B cell (primary cell): ENCODE data around the gene HIC1. TPM values are rescaled to one million over a fixed set of nuclear protein-coding genes. Genes with fewer than 3 reads are reported as not detected.

ENCODE experiments used
- ATAC-seq: fragments of 200-7000 bp; cut with Tn5 transposase; one replicate; pipeline ENCODE4 v1.10.0; 2021; ENCODE audit warnings: low read depth, mild to moderate bottlenecking, moderate number of reproducible peaks, moderate library complexity
- CTCF ChIA-PET: fragments of 350-600 bp; sonication (Branson Sonifier 250); formaldehyde crosslinking; loops from one replicate; lab custom pipeline; 2021; ENCODE audit warnings: antibody characterized with exemption, inconsistent platforms; lab: Charles Lee
- POLR2A ChIA-PET: fragments of 350-600 bp; sonication (Branson Sonifier 250); formaldehyde crosslinking; loops from one replicate; lab custom pipeline; 2021; ENCODE audit warnings: antibody characterized with exemption; lab: Charles Lee
- DNase-seq: peaks from one replicate; pipeline ENCODE4 v3.0.0; 2013
- H2AFZ ChIP-seq: 2 replicates; pipeline ENCODE4 v1.6.1; 2012; ENCODE audit warnings: mild to moderate bottlenecking, low read depth, low read length; ENCODE audit not compliant: insufficient read depth, poor library complexity, severe bottlenecking
- H3K27ac ChIP-seq, 2 donors: 1 replicate in 1 of 2; 2 replicates in 1 of 2; pipeline ENCODE4 v1.5.1; 2012 to 2013; ENCODE audit warnings: low read length in 2 of 2, mild to moderate bottlenecking in 2 of 2, moderate library complexity in 1 of 2
- H3K27me3 ChIP-seq, 4 experiments: fragments of 200-600 bp in 1 of 4; sonication (generic) in 1 of 4; replicated peaks in 1 of 4; 1 replicate in 2 of 4; 2 replicates in 2 of 4; pipeline versions ENCODE4 v1.6.1 to v1.7.0; 2013 to 2016; ENCODE audit warnings: low read length in 3 of 4, mild to moderate bottlenecking in 2 of 4, mixed read lengths in 1 of 4, moderate library complexity in 1 of 4; ENCODE audit not compliant: insufficient read depth in 4 of 4, control insufficient read depth in 3 of 4; ENCODE audit errors: control extremely low read depth in 1 of 4
- H3K36me3 ChIP-seq, 2 experiments: replicated peaks in 1 of 2; 1 replicate in 1 of 2; 2 replicates in 1 of 2; pipeline versions ENCODE4 v1.6.1 to v1.7.1; 2013; ENCODE audit warnings: low read length in 1 of 2; ENCODE audit not compliant: insufficient read depth in 2 of 2, control insufficient read depth in 1 of 2; ENCODE audit errors: control extremely low read depth in 1 of 2, extremely low read depth in 1 of 2
- H3K4me1 ChIP-seq, 2 donors: fragments of 200-600 bp in 1 of 2; sonication (generic) in 1 of 2; 1 replicate in 1 of 2; 2 replicates in 1 of 2; pipeline versions ENCODE4 v1.5.1 to v1.6.1; 2013 to 2017; ENCODE audit warnings: low read length in 2 of 2; ENCODE audit not compliant: control insufficient read depth in 2 of 2, insufficient read depth in 2 of 2
- H3K4me2 ChIP-seq: replicated peaks from 2 replicates; pipeline ENCODE3; 2012; ENCODE audit warnings: mild to moderate bottlenecking, low read depth, low read length; ENCODE audit not compliant: poor library complexity, severe bottlenecking
- H3K4me3 ChIP-seq, 5 experiments: fragments of 200-600 bp in 1 of 5; sonication (generic) in 1 of 5; 1 replicate in 3 of 5; 2 replicates in 2 of 5; pipeline versions ENCODE4 v1.5.1 to v1.7.0; 2011 to 2016; ENCODE audit warnings: low read length in 4 of 5, mild to moderate bottlenecking in 4 of 5, low read depth in 2 of 5, control low read depth in 1 of 5, moderate library complexity in 1 of 5; ENCODE audit not compliant: insufficient read depth in 1 of 5; ENCODE audit errors: control extremely low read depth in 1 of 5, extremely low read depth in 1 of 5
- H3K79me2 ChIP-seq: fragments of 200-600 bp; sonication (generic); one replicate; pipeline ENCODE4 v1.6.0; 2016; ENCODE audit warnings: low read length; ENCODE audit not compliant: control insufficient read depth, insufficient read depth
- H3K9ac ChIP-seq: fragments of 200-600 bp; sonication (generic); 2 replicates; pipeline ENCODE4 v1.6.1; 2017; ENCODE audit warnings: mild to moderate bottlenecking, low read length, moderate library complexity
- H3K9me3 ChIP-seq, 3 donors: one replicate each; pipeline versions ENCODE4 v1.6.1 to v1.7.1; 2013; ENCODE audit warnings: low read length in 2 of 3; ENCODE audit not compliant: control insufficient read depth in 2 of 3, insufficient read depth in 1 of 3; ENCODE audit errors: control extremely low read depth in 1 of 3
- H4K20me1 ChIP-seq: 2 replicates; pipeline ENCODE4 v1.6.0; 2012; ENCODE audit warnings: mild to moderate bottlenecking, low read length; ENCODE audit not compliant: insufficient read depth, control insufficient read depth, poor library complexity, severe bottlenecking
- H3K27ac Mint-ChIP-seq: one replicate; pipeline ENCODE4 v1.8.0; 2021; ENCODE audit warnings: mixed read lengths
- H3K27me3 Mint-ChIP-seq: one replicate; pipeline ENCODE4 v1.8.0; 2021; ENCODE audit warnings: mixed read lengths
- H3K4me1 Mint-ChIP-seq: one replicate; pipeline ENCODE4 v1.8.0; 2021; ENCODE audit warnings: mixed read lengths
- H3K4me3 Mint-ChIP-seq: one replicate; pipeline ENCODE4 v1.8.0; 2021; ENCODE audit warnings: mixed read lengths
- H3K9me3 Mint-ChIP-seq: one replicate; pipeline ENCODE4 v1.8.0; 2022; ENCODE audit warnings: mixed read lengths; ENCODE audit not compliant: insufficient read depth
- EZH2 ChIP-seq: IDR thresholded peaks from 2 replicates; pipeline ENCODE4 v1.6.1; 2012; ENCODE audit warnings: borderline replicate concordance, low read depth, mild to moderate bottlenecking, moderate library complexity, low read length; ENCODE audit not compliant: insufficient read depth, poor library complexity, severe bottlenecking
- WGBS: methylation state at CpG from one replicate; pipeline ENCODE4 v1.1.5; 2013; ENCODE audit warnings: missing lambda C conversion rate; ENCODE audit not compliant: insufficient coverage; 5-methylcytosine and 5-hydroxymethylcytosine counted together
- intact Hi-C: fragments of 100-400 bp; cut with micrococcal nuclease; formaldehyde crosslinking; loops from one replicate; pipeline ENCODE4 v1.10.0; 2022
- polyA plus RNA-seq: library from polyadenylated mRNA; depleted of rRNA; stranded (reverse); fragments of >200 nt; gene quantifications from 2 replicates; pipeline ENCODE4 v1.2.3, GENCODE V29; 2012
- total RNA-seq, 2 donors: library from RNA; stranded (reverse); fragments of 120-200 nt in 1 of 2; gene quantifications; 1 replicate in 1 of 2; 2 replicates in 1 of 2; pipeline versions ENCODE4 v1.2.3 to v1.2.4, GENCODE V29; 2013 to 2022
- TF ChIP-seq, protein P1 (sequence below): fragments of 200-600 bp; IDR thresholded peaks from one replicate; pipeline ENCODE4 v1.8.0; 2022; ENCODE audit warnings: antibody characterized with exemption, mild to moderate bottlenecking

The HIC1 gene
- total and polyA plus RNA-seq, 2 donors (not counting 1 experiment from before 2014, with no cell fraction given): 0.46 to 1.9 TPM

DNA sequence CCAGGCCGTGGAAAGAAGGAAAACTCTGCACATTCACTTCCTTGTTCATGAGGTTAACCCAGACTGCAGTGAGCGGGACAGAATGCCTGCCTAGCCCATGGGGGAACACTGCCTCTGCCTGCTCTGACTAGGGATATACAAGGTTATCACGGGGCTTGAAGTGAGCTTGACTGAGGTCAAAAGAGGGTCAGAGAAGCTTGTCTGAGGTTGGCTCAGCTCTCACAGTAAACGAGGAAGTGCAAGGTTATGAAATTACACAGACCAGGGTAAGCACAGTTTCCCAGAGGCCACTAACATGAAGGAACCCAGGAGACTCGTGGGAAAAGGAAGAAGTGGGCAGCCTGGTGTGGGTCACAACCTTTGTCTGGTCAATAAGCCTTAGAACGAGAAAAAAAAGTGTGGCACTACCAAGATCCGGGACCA is 28.7 kb downstream of the HIC1 start:
- H3K4me1 Mint-ChIP-seq: peaks cover 47% of the 10 kb centered on the region
- no peak for ATAC-seq

More for the DNA sequence above, 28.7 kb downstream of the HIC1 start:
- intact Hi-C loops: loop anchor here (10.0 kb wide), 1 partner anchor 51 kb away; no protein-coding TSS in a partner anchor
- Mint-ChIP-seq H3K27ac (peak overlapping the region; percentile 64), H3K27me3 (no peaks in the 10 kb centered on the region), H3K4me3 (no peak overlapping the region), H3K9me3 (no peaks in the 10 kb centered on the region)
- Histone ChIP-seq H3K36me3 (peaks cover 0 to 28% of the 10 kb centered on the region in 2 experiments), H3K4me3 (no peak overlapping the region), H3K4me1 (peaks cover 30 to 44% of the 10 kb centered on the region in 2 donors), H3K27me3 (no peaks in the 10 kb centered on the region), H3K79me2 (no peaks in the 10 kb centered on the region), H3K4me2 (no peak overlapping the region), H4K20me1 (no peaks in the 10 kb centered on the region), H3K9ac (no peak overlapping the region), H3K27ac (peak overlapping the region in 1 of 2 donors; percentile 9), H2AFZ (no peak overlapping the region), H3K9me3 (no peaks in the 10 kb centered on the region)
- CTCF ChIA-PET: interaction anchor here (0.9 to 2.4 kb wide), 3 partner anchors 19 to 161 kb away, joined by 3 to 7 read pairs (median 3); no protein-coding TSS in a partner anchor
- POLR2A ChIA-PET: interaction anchor here (0.6 kb wide), 1 partner anchor 257 kb away, joined by 4 read pairs; no protein-coding TSS in a partner anchor
- TF ChIP-seq, protein P1, sequence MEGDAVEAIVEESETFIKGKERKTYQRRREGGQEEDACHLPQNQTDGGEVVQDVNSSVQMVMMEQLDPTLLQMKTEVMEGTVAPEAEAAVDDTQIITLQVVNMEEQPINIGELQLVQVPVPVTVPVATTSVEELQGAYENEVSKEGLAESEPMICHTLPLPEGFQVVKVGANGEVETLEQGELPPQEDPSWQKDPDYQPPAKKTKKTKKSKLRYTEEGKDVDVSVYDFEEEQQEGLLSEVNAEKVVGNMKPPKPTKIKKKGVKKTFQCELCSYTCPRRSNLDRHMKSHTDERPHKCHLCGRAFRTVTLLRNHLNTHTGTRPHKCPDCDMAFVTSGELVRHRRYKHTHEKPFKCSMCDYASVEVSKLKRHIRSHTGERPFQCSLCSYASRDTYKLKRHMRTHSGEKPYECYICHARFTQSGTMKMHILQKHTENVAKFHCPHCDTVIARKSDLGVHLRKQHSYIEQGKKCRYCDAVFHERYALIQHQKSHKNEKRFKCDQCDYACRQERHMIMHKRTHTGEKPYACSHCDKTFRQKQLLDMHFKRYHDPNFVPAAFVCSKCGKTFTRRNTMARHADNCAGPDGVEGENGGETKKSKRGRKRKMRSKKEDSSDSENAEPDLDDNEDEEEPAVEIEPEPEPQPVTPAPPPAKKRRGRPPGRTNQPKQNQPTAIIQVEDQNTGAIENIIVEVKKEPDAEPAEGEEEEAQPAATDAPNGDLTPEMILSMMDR: no peak
- no peak for TF ChIP-seq EZH2
- WGBS: 21% methylated on average over 7 of the region's 7 CpGs
- DNase-seq: peak; percentile 42
